GM23338 (cell line): ENCODE data around the gene PPP1R36. TPM values are rescaled to one million over a fixed set of nuclear protein-coding genes. Genes with fewer than 3 reads are reported as not detected.
"Not testable (repeated sequence)": the region's sequence is repeated elsewhere in the genome, so short reads cannot be mapped to it uniquely, and the experiment has no call there.

Experiments used
- ATAC-seq: fragments of 200-7000 bp; cut with Tn5 transposase; 3 replicates; pipeline ENCODE4 v1.9.1; 2020
- DNase-seq: peaks from one replicate; pipeline ENCODE4 v3.0.0-alpha.2; 2015; ENCODE audit warnings: low spot score
- H2AFZ ChIP-seq: fragments of 200-600 bp; sonication (generic); 2 replicates; pipeline ENCODE4 v1.8.0; 2016; ENCODE audit warnings: antibody characterized with exemption, mild to moderate bottlenecking, moderate library complexity
- H3F3A ChIP-seq: fragments of 200-600 bp; sonication (generic); replicated peaks from 2 replicates; pipeline ENCODE4 v1.8.0; 2017; ENCODE audit warnings: antibody characterized with exemption, mixed run types, low read depth
- H3K27ac ChIP-seq: fragments of 200-600 bp; sonication (generic); 2 replicates; pipeline ENCODE4 v1.6.1; 2016; ENCODE audit warnings: low read depth
- H3K27me3 ChIP-seq: fragments of 200-600 bp; sonication (generic); 2 replicates; pipeline ENCODE4 v1.8.0; 2016; ENCODE audit warnings: mild to moderate bottlenecking, mixed run types, moderate library complexity; ENCODE audit not compliant: insufficient read depth
- H3K36me3 ChIP-seq: fragments of 200-600 bp; sonication (generic); 2 replicates; pipeline ENCODE4 v1.8.0; 2016; ENCODE audit warnings: mild to moderate bottlenecking; ENCODE audit not compliant: insufficient read depth
- H3K4me1 ChIP-seq: fragments of 200-600 bp; sonication (generic); 2 replicates; pipeline ENCODE4 v1.8.0; 2016; ENCODE audit warnings: mild to moderate bottlenecking, moderate library complexity; ENCODE audit not compliant: insufficient read depth
- H3K4me2 ChIP-seq: fragments of 200-600 bp; sonication (generic); 2 replicates; pipeline ENCODE4 v1.7.1; 2017; ENCODE audit warnings: mixed run types
- H3K4me3 ChIP-seq: fragments of 200-600 bp; sonication (generic); 2 replicates; pipeline ENCODE4 v1.6.1; 2016; ENCODE audit warnings: mixed run types
- H3K79me2 ChIP-seq: fragments of 200-600 bp; sonication (generic); replicated peaks from 2 replicates; pipeline ENCODE4 v1.8.0; 2017; ENCODE audit warnings: mild to moderate bottlenecking; ENCODE audit not compliant: insufficient read depth
- H3K9me2 ChIP-seq: fragments of 200-600 bp; sonication (generic); 2 replicates; pipeline ENCODE4 v1.8.0; 2017; ENCODE audit not compliant: insufficient read depth
- H4K20me1 ChIP-seq: fragments of 200-600 bp; sonication (generic); replicated peaks from 2 replicates; pipeline ENCODE4 v1.8.0; 2017; ENCODE audit warnings: mild to moderate bottlenecking; ENCODE audit not compliant: insufficient read depth
- H3K27ac Mint-ChIP-seq: 2 replicates; pipeline ENCODE4 v1.8.0; 2020; ENCODE audit warnings: inconsistent platforms, mild to moderate bottlenecking, moderate library complexity, mixed read lengths
- H3K27me3 Mint-ChIP-seq: 3 replicates; pipeline ENCODE4 v1.8.0; 2022; ENCODE audit warnings: low read depth, mild to moderate bottlenecking, moderate library complexity, mixed read lengths, inconsistent platforms; ENCODE audit not compliant: insufficient read depth, poor library complexity
- H3K36me3 Mint-ChIP-seq: 3 replicates; pipeline ENCODE4 v1.8.0; 2021; ENCODE audit warnings: low read depth, mild to moderate bottlenecking, inconsistent platforms, moderate library complexity, mixed read lengths
- H3K4me1 Mint-ChIP-seq: 3 replicates; pipeline ENCODE4 v1.8.0; 2020; ENCODE audit warnings: mild to moderate bottlenecking, inconsistent platforms, mixed read lengths
- H3K4me3 Mint-ChIP-seq: 3 replicates; pipeline ENCODE4 v1.8.0; 2021; ENCODE audit warnings: moderate library complexity, mild to moderate bottlenecking, inconsistent platforms, mixed read lengths
- H3K9me3 Mint-ChIP-seq: 3 replicates; pipeline ENCODE4 v1.8.0; 2020; ENCODE audit warnings: moderate library complexity, mild to moderate bottlenecking, inconsistent platforms, mixed read lengths
- EZH2phosphoT487 ChIP-seq: fragments of 200-600 bp; sonication (generic); IDR thresholded peaks from one replicate; pipeline ENCODE4 v1.8.1; 2018; ENCODE audit warnings: antibody characterized with exemption; ENCODE audit not compliant: unreplicated experiment
- JUNB ChIP-seq: IDR thresholded peaks from one replicate; pipeline ENCODE4 v1.6.1; 2016; ENCODE audit warnings: antibody characterized with exemption; ENCODE audit not compliant: unreplicated experiment
- POLR2AphosphoS5 ChIP-seq: IDR thresholded peaks from 2 replicates; pipeline ENCODE4 v1.6.1; 2016; ENCODE audit warnings: antibody characterized with exemption, low read depth
- ZNF331 ChIP-seq: fragments of 250-450 bp; sonication (Bioruptor Pico); IDR thresholded peaks from 2 replicates; pipeline ENCODE4 v1.5.0; 2020; ENCODE audit warnings: low read depth, mild to moderate bottlenecking, moderate library complexity
- polyA plus RNA-seq: library from polyadenylated mRNA; unstranded; fragments of >200 nt; fragmentation: Nextera tagmentation; extraction: Ambion mirVana; gene quantifications from 2 replicates; pipeline ENCODE4 v1.2.1, GENCODE V29; 2016
- total RNA-seq: library from RNA; depleted of rRNA; stranded (reverse); fragments of >200 nt; shearing (Covaris generic); gene quantifications from 2 replicates; pipeline ENCODE4 v1.2.3, GENCODE V29; 2014
- TF ChIP-seq, protein P1 (sequence below): fragments of 250-450 bp; sonication (Bioruptor Pico); IDR thresholded peaks from 2 replicates; pipeline ENCODE4 v1.5.0; 2020; ENCODE audit warnings: mild to moderate bottlenecking, moderate library complexity
- TF ChIP-seq, protein P2 (sequence below): IDR thresholded peaks from 2 replicates; pipeline ENCODE4 v1.6.1; 2016; ENCODE audit warnings: antibody characterized with exemption
- TF ChIP-seq, protein P3 (sequence below), 2 experiments: fragments of 200-600 bp in 1 of 2; sonication (generic) in 1 of 2; conservative IDR thresholded peaks; 2 replicates each; pipeline versions ENCODE4 v1.5.1 to v1.6.1; 2016 to 2017; ENCODE audit warnings: antibody characterized with exemption in 2 of 2, low read depth in 2 of 2, mild to moderate bottlenecking in 2 of 2, moderate library complexity in 1 of 2

PPP1R36 gene
- total and polyA plus RNA-seq, 2 experiments from 2014 or later, result 0.42 to 1.4 TPM

DNA sequence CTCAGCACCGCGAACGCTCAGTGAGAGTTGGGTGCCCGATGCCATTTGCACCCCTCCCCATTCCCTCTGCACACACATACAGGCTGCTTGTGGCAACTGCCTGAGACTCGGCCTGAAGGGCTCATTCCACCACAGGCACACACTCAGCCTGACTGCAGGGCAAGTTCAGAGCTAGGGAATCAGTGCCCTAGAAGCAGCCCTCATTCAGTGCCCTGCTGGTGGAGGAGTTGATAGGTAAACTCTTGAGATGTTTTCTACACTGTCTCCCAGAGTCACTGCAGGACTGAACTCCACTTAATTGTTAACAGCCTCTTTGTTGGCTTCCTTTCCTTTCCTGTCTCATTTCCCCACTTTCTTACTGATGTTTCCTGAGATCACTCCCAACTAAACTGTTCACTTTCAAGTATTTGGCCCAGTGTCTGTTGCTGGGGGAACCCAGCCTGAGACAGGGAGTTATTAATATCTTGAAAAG lies 16.9 kb downstream of the PPP1R36 start (continued):
- TF ChIP-seq POLR2AphosphoS5 (no peak), ZNF331 (no peak)
- TF ChIP-seq, protein P1, sequence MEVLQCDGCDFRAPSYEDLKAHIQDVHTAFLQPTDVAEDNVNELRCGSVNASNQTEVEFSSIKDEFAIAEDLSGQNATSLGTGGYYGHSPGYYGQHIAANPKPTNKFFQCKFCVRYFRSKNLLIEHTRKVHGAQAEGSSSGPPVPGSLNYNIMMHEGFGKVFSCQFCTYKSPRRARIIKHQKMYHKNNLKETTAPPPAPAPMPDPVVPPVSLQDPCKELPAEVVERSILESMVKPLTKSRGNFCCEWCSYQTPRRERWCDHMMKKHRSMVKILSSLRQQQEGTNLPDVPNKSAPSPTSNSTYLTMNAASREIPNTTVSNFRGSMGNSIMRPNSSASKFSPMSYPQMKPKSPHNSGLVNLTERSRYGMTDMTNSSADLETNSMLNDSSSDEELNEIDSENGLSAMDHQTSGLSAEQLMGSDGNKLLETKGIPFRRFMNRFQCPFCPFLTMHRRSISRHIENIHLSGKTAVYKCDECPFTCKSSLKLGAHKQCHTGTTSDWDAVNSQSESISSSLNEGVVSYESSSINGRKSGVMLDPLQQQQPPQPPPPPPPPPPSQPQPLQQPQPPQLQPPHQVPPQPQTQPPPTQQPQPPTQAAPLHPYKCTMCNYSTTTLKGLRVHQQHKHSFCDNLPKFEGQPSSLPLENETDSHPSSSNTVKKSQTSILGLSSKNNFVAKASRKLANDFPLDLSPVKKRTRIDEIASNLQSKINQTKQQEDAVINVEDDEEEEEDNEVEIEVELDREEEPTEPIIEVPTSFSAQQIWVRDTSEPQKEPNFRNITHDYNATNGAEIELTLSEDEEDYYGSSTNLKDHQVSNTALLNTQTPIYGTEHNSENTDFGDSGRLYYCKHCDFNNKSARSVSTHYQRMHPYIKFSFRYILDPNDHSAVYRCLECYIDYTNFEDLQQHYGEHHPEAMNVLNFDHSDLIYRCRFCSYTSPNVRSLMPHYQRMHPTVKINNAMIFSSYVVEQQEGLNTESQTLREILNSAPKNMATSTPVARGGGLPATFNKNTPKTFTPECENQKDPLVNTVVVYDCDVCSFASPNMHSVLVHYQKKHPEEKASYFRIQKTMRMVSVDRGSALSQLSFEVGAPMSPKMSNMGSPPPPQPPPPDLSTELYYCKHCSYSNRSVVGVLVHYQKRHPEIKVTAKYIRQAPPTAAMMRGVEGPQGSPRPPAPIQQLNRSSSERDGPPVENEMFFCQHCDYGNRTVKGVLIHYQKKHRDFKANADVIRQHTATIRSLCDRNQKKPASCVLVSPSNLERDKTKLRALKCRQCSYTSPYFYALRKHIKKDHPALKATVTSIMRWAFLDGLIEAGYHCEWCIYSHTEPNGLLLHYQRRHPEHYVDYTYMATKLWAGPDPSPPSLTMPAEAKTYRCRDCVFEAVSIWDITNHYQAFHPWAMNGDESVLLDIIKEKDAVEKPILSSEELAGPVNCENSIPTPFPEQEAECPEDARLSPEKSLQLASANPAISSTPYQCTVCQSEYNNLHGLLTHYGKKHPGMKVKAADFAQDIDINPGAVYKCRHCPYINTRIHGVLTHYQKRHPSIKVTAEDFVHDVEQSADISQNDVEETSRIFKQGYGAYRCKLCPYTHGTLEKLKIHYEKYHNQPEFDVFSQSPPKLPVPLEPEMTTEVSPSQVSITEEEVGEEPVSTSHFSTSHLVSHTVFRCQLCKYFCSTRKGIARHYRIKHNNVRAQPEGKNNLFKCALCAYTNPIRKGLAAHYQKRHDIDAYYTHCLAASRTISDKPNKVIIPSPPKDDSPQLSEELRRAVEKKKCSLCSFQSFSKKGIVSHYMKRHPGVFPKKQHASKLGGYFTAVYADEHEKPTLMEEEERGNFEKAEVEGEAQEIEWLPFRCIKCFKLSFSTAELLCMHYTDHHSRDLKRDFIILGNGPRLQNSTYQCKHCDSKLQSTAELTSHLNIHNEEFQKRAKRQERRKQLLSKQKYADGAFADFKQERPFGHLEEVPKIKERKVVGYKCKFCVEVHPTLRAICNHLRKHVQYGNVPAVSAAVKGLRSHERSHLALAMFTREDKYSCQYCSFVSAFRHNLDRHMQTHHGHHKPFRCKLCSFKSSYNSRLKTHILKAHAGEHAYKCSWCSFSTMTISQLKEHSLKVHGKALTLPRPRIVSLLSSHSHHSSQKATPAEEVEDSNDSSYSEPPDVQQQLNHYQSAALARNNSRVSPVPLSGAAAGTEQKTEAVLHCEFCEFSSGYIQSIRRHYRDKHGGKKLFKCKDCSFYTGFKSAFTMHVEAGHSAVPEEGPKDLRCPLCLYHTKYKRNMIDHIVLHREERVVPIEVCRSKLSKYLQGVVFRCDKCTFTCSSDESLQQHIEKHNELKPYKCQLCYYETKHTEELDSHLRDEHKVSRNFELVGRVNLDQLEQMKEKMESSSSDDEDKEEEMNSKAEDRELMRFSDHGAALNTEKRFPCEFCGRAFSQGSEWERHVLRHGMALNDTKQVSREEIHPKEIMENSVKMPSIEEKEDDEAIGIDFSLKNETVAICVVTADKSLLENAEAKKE (CRISPR knock-in tag), result no peak
- TF ChIP-seq, protein P2, sequence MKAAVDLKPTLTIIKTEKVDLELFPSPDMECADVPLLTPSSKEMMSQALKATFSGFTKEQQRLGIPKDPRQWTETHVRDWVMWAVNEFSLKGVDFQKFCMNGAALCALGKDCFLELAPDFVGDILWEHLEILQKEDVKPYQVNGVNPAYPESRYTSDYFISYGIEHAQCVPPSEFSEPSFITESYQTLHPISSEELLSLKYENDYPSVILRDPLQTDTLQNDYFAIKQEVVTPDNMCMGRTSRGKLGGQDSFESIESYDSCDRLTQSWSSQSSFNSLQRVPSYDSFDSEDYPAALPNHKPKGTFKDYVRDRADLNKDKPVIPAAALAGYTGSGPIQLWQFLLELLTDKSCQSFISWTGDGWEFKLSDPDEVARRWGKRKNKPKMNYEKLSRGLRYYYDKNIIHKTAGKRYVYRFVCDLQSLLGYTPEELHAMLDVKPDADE, result no peak

DNA sequence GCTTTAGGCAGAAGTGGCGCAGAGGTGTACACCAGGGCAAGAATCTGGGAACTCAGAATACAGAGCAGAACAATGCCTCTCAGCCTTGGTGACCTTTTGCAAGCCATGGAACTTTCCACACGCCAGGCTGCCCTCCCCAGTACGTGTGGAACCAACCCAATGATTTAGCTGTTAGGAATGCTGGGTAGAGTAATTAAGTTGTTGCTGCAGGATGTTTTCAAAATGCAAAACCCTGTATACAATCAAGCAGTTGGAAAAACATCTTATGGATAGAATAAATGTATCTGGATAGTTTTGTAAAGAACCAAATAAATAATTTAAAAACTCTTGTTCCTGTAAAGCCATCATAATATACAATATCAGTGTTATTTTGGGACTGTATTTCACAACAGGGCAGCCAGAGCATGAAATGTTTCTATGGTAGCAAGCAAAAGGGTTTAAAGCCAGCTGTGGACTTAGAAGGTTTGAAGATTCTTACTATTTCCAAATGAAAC lies 19.4 kb downstream of the PPP1R36 start:
- no peak for TF ChIP-seq JUNB
- TF ChIP-seq EZH2phosphoT487, result no peak
- TF ChIP-seq, protein P2, result no peak
- TF ChIP-seq, protein P3, sequence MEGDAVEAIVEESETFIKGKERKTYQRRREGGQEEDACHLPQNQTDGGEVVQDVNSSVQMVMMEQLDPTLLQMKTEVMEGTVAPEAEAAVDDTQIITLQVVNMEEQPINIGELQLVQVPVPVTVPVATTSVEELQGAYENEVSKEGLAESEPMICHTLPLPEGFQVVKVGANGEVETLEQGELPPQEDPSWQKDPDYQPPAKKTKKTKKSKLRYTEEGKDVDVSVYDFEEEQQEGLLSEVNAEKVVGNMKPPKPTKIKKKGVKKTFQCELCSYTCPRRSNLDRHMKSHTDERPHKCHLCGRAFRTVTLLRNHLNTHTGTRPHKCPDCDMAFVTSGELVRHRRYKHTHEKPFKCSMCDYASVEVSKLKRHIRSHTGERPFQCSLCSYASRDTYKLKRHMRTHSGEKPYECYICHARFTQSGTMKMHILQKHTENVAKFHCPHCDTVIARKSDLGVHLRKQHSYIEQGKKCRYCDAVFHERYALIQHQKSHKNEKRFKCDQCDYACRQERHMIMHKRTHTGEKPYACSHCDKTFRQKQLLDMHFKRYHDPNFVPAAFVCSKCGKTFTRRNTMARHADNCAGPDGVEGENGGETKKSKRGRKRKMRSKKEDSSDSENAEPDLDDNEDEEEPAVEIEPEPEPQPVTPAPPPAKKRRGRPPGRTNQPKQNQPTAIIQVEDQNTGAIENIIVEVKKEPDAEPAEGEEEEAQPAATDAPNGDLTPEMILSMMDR (conservative IDR thresholded peaks at IDR 0.05; ENCODE audit: low read depth in 2 of 2), result no peak
- no peak overlapping the region for H3K4me2 ChIP-seq
- peaks cover 5% of the 10 kb centered on the region for H3K27me3 Mint-ChIP-seq

DNA sequence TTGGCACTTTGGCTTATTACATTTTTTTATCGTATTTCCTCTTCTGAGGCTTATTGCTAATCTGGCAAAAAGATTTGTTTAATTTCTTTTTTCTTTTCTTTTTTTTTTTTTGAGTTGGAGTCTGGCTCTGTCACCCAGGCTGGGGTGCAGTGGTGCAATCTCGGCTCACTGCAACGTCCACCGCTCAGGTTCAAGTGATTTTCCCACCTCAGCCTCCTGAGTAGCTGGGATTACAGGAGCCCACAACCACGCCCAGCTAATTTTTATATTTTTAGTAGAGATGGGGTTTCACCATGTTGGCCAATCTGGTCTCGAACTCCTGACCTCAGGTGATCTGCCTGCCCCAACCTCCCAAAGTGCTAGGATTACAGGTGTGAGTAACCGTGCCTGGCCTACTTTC lies 19.9 kb downstream of the PPP1R36 start:
- not testable (repeated sequence) for H3K27ac ChIP-seq, H4K20me1 ChIP-seq, H3K27me3 ChIP-seq, H2AFZ ChIP-seq, H3K4me1 ChIP-seq, H3K4me3 Mint-ChIP-seq, ATAC-seq, H3K4me2 ChIP-seq, H3F3A ChIP-seq, H3K79me2 ChIP-seq, DNase-seq, H3K9me2 ChIP-seq, H3K27ac Mint-ChIP-seq, H3K4me3 ChIP-seq, H3K9me3 Mint-ChIP-seq, H3K36me3 Mint-ChIP-seq, H3K27me3 Mint-ChIP-seq, H3K36me3 ChIP-seq
- H3K4me1 Mint-ChIP-seq, result peaks cover 19% of the 10 kb centered on the region

More for the DNA sequence above, 19.4 kb downstream of the PPP1R36 start:
- no peaks in the 10 kb centered on the region for H3K9me2 ChIP-seq
- no peak overlapping the region for H3K4me3 ChIP-seq
- DNase-seq (peak; percentile 19), ATAC-seq (no peak)
- H3K79me2 ChIP-seq, result no peaks in the 10 kb centered on the region
- Mint-ChIP-seq H3K27ac (no peak overlapping the region), H3K4me1 (peaks cover 20% of the 10 kb centered on the region), H3K36me3 (no peaks in the 10 kb centered on the region), H3K9me3 (no peaks in the 10 kb centered on the region), H3K4me3 (no peak overlapping the region)
- no peaks in the 10 kb centered on the region for H3F3A ChIP-seq
- H3K27ac ChIP-seq, result no peak overlapping the region
- H3K4me1 ChIP-seq, result 0 out of 2 replicates have a peak, but pooled peaks cover 6% of the 10 kb centered on the region
- H4K20me1 ChIP-seq, result no peaks in the 10 kb centered on the region
- H3K27me3 ChIP-seq, result no peaks in the 10 kb centered on the region
- H3K36me3 ChIP-seq, result no peaks in the 10 kb centered on the region
- H2AFZ ChIP-seq, result no peak overlapping the region
